Loucy (cell line): ENCODE data around the gene CREB3L2.

ENCODE experiments used
- EZH2phosphoT487 ChIP-seq: fragments of 200-600 bp; IDR thresholded peaks from 2 replicates; pipeline ENCODE4 v1.6.1; 2018; ENCODE audit warnings: antibody characterized with exemption, mild to moderate bottlenecking, moderate library complexity, borderline replicate concordance
- TF ChIP-seq, protein P1 (sequence below): fragments of 200-600 bp; sonication (generic); conservative IDR thresholded peaks from 2 replicates; pipeline ENCODE4 v1.5.1; 2014; ENCODE audit warnings: mild to moderate bottlenecking, antibody characterized with exemption, low read length

DNA sequence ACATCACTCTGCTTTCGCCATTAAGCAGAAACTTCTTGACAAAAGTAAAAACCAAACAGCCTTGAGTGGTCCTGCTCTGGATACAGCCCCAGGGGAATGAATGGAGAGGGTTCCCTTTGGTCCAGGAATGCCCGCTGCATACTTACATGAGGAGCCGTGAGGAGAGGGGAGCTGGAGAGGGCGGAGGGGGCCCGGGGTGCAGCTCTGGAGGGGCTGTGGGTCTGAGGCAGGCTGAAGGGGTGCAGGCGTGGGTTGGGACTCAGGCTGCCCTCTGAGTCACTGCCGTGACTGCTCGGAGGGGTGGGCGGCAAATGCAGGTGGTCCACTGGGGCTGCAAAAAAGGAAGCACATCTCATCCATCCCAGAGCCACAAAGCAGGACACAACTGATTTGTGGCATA, 93.8 kb downstream of the CREB3L2 start:
- TF ChIP-seq, protein P1, sequence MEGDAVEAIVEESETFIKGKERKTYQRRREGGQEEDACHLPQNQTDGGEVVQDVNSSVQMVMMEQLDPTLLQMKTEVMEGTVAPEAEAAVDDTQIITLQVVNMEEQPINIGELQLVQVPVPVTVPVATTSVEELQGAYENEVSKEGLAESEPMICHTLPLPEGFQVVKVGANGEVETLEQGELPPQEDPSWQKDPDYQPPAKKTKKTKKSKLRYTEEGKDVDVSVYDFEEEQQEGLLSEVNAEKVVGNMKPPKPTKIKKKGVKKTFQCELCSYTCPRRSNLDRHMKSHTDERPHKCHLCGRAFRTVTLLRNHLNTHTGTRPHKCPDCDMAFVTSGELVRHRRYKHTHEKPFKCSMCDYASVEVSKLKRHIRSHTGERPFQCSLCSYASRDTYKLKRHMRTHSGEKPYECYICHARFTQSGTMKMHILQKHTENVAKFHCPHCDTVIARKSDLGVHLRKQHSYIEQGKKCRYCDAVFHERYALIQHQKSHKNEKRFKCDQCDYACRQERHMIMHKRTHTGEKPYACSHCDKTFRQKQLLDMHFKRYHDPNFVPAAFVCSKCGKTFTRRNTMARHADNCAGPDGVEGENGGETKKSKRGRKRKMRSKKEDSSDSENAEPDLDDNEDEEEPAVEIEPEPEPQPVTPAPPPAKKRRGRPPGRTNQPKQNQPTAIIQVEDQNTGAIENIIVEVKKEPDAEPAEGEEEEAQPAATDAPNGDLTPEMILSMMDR: no peak
- no peak for TF ChIP-seq EZH2phosphoT487
